Activated T-cell treated with anti-CD3 and anti-CD28 coated beads, Interleukin-2, amount 50 U/mL, for 48 hours (primary cell): ENCODE measurements around the gene NPB.

Experiments
- DNase-seq, 2 experiments: peaks; one replicate each; pipeline ENCODE4 v3.0.0-alpha.2; 2020

The NPB gene

DNA sequence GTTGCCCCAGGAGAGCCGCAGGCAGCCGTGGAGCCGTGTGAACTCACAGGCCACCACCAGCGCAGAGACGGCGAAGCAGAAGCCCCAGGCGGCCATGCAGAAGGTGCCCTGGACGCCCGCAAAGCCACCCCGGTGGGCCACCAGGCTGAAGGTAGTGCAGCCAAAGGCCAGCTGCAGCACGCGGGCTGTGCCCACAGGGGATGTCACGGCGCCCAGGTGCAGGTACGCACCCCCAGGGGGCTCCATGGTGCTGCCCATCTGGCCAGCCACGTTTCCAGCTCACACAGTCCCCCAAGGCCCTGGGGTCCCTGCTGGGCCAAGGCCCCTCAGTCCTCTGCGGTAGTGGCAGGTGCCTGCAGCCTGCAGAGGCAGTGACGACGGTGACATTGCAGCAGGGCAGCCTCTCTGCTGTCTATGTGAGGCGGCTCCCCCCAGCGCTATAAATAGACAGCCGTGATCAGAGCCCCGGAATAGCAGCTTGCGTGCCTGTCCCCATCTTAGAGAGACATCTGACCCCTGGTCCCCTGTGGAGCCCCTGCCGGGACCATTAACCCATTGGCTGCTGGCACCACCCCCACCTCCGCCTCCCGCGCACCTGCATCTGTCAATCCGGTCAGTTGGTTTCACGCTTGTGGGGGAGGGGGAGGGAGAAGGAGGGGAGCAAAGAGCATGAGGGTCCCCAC, 39.6 kb downstream of the NPB start:
- DNase-seq = no peak

DNA sequence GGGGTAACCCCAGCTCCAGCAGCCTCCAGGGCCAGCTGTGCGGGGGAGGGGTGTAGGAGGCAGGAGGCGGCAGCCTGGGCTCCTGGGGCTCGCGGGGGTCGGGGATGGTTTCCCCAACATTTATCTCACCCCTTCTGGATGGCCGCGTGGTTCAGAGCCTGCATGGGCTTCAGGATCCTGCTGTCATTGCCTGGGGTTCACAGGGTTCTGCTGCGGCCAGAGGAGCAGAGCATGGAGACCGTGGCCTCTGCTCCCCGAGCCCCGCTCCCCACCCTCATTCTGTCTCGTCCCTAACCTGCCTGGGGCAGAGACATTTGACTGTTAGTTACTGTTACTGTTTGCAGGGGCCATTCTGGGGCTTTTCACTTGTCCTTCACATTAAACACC, 40.1 kb downstream of the NPB start:
- no peak for DNase-seq

DNA sequence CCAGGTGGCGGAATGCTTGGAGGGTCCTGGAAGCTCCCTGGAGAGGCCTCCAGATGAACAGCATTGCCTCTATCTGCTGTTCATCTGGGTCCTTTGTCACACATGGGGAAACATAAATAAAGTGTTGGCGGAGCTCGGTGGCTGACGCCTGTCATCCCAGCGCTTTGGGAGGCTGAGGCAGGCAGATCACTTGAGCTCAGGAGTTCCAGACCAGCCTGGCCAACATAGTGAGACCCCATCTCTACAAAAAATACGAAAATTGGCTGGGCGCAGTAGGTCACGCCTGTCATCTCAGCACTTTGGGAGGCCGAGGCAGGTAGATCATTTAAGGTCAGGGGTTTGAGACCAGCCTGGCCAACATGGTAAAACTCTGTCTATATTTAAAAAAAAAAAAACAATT, 42.8 kb downstream of the NPB start:
- no peak for DNase-seq

DNA sequence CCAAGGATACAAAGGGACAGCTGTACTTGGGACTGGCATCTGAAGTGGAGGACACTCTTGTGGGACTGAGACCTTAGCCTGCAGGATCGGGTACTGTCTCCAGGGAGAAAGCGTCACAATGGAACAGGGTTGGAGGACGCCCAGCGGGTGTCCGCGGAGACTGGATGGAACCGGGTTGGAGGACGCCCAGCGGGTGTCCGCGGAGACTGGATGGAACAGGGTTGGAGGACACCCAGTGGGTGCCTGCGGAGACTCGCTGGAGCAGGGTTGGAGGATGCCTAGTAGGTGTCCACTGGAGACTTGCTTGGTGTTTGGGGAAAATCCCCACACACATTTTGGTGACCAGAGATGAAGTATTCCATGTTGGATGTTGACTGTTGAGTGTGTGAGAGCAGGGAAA, 45.2 kb downstream of the NPB start, which contains the start of gene MYADML2:
Gene MYADML2 (minus strand): TSS at position 45 of the 400 bp plus-strand sequence. CDS start 5,492 bp downstream, outside the sequence.
- DNase-seq = no peak

DNA sequence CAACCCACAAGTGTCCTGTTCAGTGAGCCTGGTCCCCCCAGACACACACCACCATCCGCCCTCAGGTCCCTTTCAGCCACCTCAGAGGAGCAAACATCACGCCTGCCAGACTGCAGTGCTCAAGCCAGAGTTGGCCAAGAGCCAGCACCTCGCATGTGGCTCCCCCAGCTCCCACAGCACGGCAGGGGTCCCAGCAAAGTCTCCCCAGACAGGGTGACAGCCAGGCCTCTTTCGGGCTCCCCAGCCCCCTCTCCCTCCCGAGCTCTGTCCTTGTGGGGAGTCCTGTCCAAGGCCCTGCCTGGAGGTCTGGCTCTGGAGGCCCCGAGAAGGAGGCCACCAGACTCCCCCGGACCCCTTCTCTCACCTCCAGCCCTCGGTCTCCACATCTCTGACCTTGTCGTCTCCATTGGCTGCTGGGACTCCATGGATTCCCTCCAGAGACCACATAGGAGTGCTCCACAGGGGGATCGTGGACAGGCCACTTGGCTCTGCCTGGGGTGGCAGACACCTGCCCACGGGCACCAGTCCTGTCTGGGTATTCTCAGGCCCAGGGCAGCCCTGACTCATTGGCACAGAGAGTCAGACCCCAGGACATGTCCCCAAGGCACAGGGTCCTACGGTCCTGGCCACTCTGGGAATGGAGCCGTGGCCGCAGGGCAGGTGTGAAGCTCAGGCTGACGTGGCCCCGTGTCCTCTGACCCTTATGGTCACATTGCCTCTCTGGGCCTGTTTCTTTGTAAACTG, 46.8 kb downstream of the NPB start:
- no peak for DNase-seq

DNA sequence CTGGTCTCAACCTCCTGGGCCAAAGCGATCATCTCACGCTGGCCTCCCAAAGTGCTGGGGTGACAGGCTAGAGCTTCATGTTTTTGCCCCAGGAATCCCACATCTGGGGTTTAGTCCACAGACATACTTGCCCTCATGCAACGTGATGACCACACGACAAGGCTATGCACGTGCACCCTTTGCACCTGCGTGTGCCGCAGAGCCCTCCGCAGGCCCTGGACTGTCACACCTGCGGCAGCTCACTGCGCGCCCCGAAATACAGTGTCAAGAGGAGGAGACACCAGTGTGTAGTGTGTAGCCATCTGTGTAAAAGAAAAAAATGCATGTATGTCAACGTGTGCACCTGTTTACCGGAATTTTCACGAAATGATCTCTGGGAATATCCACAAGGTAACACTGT, 48.5 kb downstream of the NPB start:
- DNase-seq = no peak

DNA sequence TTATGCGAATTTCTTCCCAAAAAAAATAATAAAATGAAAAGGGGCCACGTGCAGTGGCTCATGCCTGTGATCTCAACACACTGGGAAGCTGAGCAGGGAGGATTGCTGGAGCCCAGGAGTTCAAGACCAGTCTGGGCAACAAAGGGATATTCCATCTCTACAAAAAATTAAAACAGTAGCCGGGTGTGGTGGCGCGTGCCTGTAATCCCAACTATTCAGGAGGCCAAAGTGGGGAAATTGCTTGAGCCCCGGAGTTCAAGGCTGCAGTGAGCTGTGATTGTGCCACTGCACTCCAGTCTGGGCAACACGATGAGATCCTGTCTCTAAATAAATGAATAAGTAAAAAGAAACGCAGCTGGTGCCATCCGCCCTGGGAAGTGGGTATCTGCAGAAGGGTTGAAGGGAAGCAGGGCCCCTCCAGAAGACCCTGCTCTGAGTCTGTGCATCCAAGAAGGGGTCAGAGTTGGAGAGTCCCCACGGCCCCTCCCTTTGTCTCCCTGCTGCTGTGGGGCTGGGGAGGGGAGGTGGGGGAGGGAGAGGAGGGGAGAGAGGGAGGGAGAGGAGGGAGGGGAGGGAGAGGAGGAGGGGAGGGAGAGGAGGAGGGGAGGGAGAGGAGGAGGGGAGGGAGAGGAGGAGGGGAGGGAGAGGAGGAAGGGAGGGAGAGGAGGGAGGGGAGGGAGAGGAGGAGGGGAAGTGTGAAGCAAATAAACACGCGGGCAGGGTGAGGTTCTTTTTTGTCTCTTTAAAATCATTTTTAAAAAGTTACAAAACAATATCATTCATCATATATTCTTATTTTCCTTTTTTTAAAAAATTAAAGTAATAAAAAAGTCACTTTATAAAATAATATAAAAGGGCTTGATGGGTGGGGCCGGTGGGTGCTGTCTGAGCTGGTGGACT, 50.0 kb downstream of the NPB start:
- DNase-seq = no peak
